ENCODE data around the gene RAP1GAP2. TPM values are rescaled to one million over a fixed set of nuclear protein-coding genes. Genes with fewer than 3 reads are reported as not detected.
"Not testable (repeated sequence)": the region's sequence is repeated elsewhere in the genome, so short reads cannot be mapped to it uniquely, and the experiment has no call there.

Gene RAP1GAP2
- total RNA-seq, 1 donor from 2014 or later: 10.4 TPM

- not testable (repeated sequence) for DNase-seq (ENCODE audit: low spot score)
Observed at GRCh38 chr17:2785376-2785775, 10.9 kb upstream of the RAP1GAP2 start.

GRCh38 chr17:2786176-2786881, 9.9 kb upstream of the RAP1GAP2 start:
- DNase-seq (ENCODE audit: low spot score): no peak

DNA sequence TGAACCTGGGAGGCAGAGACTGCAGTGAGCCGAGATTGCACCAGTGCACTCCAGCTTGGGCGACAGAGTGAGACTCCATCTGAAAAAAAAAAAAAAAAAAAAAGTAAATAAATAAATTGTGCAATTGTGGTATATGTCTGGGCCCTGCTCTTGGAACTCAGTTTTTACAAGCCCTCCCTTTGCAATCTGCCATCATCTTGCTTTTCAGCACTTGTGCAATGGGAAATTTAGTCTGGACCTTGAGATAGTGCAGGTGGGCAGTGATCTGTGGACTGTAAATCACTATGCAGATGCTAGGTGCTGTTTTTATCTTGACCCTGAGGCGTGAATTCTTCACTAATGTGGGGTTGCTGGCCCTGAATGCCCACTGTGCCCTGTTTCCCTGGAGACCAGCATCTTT, 6.5 kb upstream of the RAP1GAP2 start:
- no peak for DNase-seq (ENCODE audit: low spot score)

- DNase-seq (ENCODE audit: low spot score): no peak
Observed at GRCh38 chr17:2792366-2793169, 3.7 kb upstream of the RAP1GAP2 start.

DNA sequence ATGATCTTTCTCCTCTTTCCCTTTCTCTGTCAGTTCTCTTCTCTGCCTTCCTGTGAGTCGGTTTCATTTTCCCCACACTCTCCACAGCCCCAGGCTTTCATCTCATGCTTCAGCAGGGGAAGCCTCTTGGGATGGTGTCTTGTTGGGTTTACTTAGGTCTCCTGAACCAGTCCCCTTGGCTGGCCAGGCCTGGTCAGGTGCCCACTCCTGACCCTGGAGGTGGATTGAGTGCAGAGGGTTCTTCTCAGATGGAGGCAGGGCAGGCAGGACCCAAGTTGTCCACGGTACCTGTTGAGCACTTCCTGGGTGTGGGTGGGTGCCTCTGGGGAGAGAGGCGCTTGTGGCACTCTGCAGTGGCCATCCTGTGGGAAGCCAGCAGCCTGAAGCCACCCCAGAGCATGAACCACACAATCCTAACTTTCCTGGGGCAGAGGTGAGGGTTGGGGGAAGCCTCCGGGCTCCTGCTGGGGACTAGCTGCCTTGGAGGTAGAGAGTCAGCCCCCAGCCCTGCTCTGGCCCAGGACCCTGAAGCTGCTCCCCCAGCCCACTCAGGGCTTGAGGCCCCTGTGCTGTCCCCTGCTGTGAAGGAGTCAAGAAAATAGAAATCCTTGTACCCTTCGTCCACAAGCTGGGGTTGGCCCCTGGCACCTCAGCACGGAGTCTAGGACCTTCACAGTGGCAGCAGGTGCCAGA, 2.0 kb upstream of the RAP1GAP2 start:
- DNase-seq (ENCODE audit: low spot score): no peak

DNA sequence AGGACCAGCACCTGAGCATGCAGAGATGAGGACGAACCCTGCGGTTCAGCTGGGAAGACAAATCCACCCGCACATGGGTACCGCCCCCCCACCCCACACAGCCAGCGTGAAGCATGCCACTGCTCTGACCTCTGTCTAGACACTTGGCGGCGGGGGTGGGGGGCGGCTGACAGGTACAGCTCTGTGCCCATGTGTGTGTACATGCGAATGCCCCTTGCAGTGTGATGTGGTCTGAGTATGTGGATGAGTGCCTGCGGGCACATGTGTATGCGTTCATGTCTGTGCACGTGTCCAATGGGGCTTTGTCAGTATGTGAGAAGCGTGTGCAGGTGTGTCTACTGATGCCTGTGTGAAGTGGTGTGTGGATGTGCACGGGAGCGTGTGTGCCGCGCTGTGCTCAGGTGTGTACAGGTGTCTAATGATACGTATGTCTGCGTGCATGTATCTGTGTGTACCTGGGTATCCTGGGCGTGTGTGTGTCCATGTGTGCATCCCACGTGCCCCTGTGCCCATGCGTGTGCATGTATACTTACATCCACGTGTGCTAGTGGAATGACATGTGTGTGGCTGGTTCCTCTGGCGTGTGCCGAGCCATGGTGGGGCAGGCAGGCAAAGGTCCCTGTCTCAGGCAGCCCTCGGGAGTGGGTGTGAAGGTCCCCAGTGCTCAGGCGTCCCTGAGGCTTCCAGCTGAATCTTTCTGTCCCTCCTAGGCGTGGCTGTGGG, 636 bp upstream of the RAP1GAP2 start:
- DNase-seq (ENCODE audit: low spot score): no peak

DNA sequence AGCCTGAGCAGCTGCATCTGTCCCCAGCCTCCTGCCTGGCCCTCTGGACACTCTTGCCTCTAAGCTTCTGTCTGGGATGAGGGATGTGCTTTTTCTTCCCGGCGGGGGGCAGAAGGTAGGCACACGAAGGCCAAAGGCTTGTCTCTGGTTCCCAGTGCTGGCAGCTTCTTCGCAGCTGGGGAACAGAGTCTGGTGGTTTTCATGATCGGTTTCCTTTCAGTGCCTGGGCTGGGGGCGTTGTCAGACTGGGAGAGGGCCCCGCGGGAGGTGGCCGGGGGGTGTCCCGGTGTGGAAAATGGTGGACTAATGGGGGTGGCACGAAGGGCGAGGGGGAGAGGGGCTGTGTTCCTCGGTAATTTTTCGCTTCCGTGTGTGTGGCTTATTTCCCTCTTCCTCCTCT, 988 bp downstream of the RAP1GAP2 start:
- no peak for DNase-seq (ENCODE audit: low spot score)

DNA sequence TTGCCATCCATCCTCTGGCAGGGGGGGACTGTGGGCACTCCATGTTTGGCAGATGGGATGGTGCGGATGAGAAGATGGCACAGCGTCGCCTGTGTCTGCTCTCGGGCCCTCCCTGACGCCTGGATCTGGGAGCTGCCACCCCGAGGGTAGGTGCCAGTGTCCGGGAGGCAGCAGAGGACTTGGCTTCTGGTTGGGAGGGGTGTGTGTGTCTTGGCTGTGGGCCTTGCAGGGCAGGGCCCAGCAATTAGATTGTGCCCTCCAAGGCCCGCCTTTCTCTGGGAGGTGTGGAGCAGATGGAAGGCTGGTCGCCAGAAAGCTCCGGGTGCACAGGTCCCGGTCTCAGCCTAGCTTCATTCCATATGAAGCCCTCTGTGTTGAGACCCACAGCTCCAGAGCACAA, 1.4 kb downstream of the RAP1GAP2 start:
- DNase-seq (ENCODE audit: low spot score): no peak

- DNase-seq (ENCODE audit: low spot score): no peak
Observed at GRCh38 chr17:2798188-2798587, 1.9 kb downstream of the RAP1GAP2 start.

GRCh38 chr17:2798678-2799077, 2.4 kb downstream of the RAP1GAP2 start:
- DNase-seq (ENCODE audit: low spot score): no peak

GRCh38 chr17:2799653-2800052, 3.4 kb downstream of the RAP1GAP2 start:
- DNase-seq (ENCODE audit: low spot score): no peak

- no peak for DNase-seq (ENCODE audit: low spot score)
Observed at GRCh38 chr17:2800367-2800766, 4.1 kb downstream of the RAP1GAP2 start.

GRCh38 chr17:2801841-2802240, 5.6 kb downstream of the RAP1GAP2 start:
- no peak for DNase-seq (ENCODE audit: low spot score)

DNA sequence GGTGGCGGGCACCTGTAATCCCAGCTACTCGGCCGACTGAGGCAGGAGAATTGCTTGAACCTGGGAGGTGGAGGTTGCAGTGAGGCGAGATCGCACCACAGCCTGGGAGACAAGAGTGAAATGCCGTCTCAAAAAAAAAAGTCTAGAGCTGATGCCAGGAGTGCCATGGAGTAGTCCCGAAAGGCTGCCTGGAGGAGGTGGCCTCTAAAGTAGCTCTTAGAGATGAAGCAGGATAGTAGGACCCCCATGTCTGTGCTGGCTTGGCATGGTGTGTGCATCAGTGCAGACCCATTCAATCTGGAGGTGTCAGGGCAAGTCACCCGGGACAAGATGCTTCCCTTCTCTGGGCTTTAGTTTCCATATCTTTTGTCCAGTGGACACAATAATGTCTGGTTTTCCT, 6.3 kb downstream of the RAP1GAP2 start:
- no peak for DNase-seq (ENCODE audit: low spot score)

- no peak for DNase-seq (ENCODE audit: low spot score)
Observed at GRCh38 chr17:2803386-2803785, 7.1 kb downstream of the RAP1GAP2 start.

- DNase-seq (ENCODE audit: low spot score): no peak
Observed at GRCh38 chr17:2803971-2804370, 7.7 kb downstream of the RAP1GAP2 start.

DNA sequence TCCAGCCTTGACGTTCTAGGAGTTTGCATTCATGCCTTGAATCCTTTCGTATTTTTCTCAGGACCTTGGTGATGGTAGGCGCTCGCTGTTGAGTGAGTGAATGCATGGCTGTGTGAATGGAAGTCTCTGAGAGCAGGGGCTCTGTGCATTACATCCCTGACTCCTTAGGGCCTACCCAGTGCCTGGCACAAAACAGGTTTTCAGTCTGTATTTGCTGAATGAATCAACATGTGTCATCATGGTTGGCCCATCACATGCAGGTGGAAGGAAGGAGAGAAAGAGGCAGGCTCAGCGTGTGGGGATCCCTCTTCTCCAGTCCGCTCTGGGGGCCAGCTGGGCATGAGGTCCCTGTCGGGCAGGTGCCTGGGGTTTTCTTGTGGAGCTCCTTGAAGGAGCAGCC, 8.7 kb downstream of the RAP1GAP2 start:
- no peak for DNase-seq (ENCODE audit: low spot score)

GRCh38 chr17:2805961-2806360, 9.7 kb downstream of the RAP1GAP2 start:
- no peak for DNase-seq (ENCODE audit: low spot score)

GRCh38 chr17:2808367-2809335, 12.4 kb downstream of the RAP1GAP2 start:
- no peak for DNase-seq (ENCODE audit: low spot score)

- DNase-seq (ENCODE audit: low spot score): no peak
Observed at GRCh38 chr17:2809337-2809736, 13.1 kb downstream of the RAP1GAP2 start.

All from mesenteric fat pad (tissue), 1 donor.